HG02763 (cell line): ENCODE measurements around the gene CLEC9A.

Experiments
- ATAC-seq: cut with Tn5 transposase; IDR thresholded peaks from one replicate; pipeline ENCODE4 v1.9.1; 2021; ENCODE audit warnings: mild to moderate bottlenecking, moderate library complexity; ENCODE audit not compliant: unreplicated experiment

Gene CLEC9A

GRCh38 chr12:10102322-10102721 is 71.8 kb downstream of the CLEC9A start:
- ATAC-seq = no peak

GRCh38 chr12:10110256-10110844 is 79.9 kb downstream of the CLEC9A start:
- no peak for ATAC-seq

DNA sequence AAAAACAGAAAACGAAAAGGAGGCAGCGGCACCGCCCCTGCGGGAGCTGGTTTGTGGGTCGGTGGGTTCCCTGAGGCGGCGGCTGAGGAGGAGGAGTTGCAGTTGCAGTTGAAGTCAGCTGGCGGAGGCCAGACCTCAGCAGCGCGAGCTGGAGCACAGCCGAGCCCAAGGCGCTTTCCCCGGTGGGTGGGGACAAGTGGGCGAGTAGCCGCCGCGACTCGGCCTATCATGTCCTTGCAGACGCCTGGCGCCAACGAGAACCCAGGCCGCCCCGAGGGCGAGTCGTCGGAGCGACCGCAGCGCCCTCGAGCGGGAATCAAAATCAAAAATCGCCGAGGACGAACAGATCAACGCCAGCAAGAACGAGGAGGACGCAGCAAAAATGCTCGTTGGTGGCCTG is 81.0 kb downstream of the CLEC9A start:
- ATAC-seq = no peak

- no peak for ATAC-seq
These were observed 82.6 kb downstream of the CLEC9A start for GRCh38 chr12:10113075-10113474.

DNA sequence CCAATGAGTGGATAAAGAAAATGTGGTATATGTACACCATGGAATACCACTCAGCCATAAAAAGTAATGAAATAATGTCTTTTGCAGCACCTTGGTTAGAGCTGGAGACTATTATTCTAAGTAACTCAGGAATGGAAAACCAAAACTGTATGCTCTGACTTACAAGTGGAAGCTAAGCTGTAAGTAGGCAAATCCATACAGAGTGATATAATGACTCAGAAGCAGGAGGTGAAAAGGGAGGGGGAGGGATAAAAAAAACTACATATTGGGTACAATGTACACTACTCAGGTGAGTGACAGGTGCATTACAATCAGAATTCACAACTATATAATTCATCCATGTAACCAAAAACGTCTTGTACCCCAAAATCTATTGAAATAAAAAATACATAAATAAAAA is 83.4 kb downstream of the CLEC9A start:
- ATAC-seq = no peak

- ATAC-seq = no peak
These were observed 84.8 kb downstream of the CLEC9A start for GRCh38 chr12:10115311-10115710.
